ENCODE data around the gene PCBP4. TPM values are rescaled to one million over a fixed set of nuclear protein-coding genes. Genes with fewer than 3 reads are reported as not detected.

The PCBP4 gene
- total RNA-seq, 4 donors from 2014 or later, result 22.4 to 382 (median 63.6) TPM

DNA sequence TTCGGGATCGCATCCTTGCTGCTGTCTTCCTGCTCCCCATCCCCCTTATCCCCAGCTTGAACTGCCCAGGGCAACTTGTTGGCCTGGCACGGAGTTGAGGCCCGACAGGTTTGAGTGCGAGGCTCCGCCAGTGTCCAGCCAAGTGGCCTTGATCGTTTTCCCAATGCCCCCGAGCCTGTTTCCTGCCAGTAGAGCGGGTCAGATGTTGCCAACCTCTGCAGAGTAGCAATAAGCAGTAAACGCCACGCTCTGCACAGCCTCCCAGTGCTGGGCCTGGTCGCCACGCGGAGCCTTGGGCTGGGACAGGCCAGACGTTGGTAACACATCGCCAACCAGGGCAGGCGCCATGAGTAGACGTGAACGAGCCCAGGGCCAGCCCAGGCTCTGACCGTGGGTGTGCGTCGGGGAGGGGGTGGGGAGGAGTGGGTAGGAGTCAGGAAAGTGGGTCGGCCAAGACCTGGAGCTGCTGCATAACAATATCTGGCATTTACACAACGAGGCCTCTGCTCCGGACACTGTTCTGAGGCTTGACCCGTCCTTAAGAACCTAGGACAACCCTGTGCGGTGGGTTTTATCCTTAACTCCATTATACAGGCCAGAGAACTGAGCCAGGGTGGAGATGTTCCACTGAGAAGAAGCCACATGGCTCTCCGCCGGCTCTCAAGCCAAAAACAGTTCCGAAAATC lies 7.2 kb upstream of the PCBP4 start:
- Histone ChIP-seq H3K4me1 (peaks cover 6 to 32% (median 23%) of the 10 kb centered on the region in 4 donors), H3K36me3 (no peaks in the 10 kb centered on the region), H3K4me3 (peak overlapping the region; percentile 59 to 82 (median 62)), H3K9me3 (no peaks in the 10 kb centered on the region), H3K27ac (peak overlapping the region; percentile 95 to 97 (median 96)), H3K27me3 (no peaks in the 10 kb centered on the region)
- DNase-seq, result peak; percentile 46
- TF ChIP-seq, protein P1, sequence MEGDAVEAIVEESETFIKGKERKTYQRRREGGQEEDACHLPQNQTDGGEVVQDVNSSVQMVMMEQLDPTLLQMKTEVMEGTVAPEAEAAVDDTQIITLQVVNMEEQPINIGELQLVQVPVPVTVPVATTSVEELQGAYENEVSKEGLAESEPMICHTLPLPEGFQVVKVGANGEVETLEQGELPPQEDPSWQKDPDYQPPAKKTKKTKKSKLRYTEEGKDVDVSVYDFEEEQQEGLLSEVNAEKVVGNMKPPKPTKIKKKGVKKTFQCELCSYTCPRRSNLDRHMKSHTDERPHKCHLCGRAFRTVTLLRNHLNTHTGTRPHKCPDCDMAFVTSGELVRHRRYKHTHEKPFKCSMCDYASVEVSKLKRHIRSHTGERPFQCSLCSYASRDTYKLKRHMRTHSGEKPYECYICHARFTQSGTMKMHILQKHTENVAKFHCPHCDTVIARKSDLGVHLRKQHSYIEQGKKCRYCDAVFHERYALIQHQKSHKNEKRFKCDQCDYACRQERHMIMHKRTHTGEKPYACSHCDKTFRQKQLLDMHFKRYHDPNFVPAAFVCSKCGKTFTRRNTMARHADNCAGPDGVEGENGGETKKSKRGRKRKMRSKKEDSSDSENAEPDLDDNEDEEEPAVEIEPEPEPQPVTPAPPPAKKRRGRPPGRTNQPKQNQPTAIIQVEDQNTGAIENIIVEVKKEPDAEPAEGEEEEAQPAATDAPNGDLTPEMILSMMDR (IDR thresholded peaks at IDR 0.05), result peak in 3 of 5 experiments; percentile 28 to 48 (median 38)
- no peak for TF ChIP-seq EP300 (IDR thresholded peaks at IDR 0.05; ENCODE audit: low read depth)
- in situ Hi-C loops (cut with MboI; ENCODE audit: low pct_ligation_motif_present in 1 of 4, low pct_unique_long_range_greater_than_20kb in 1 of 4, low sequenced_read_pairs in 3 of 4) (no loop called here), intact Hi-C loops (cut with DNase I; ENCODE audit: low total_unique reads) (no loop called here)
- WGBS, 2 donors (ENCODE audit: low coverage in 1 of 2), result 4 to 5% methylated on average over 5 to 25 of the region's 30 CpGs

DNA sequence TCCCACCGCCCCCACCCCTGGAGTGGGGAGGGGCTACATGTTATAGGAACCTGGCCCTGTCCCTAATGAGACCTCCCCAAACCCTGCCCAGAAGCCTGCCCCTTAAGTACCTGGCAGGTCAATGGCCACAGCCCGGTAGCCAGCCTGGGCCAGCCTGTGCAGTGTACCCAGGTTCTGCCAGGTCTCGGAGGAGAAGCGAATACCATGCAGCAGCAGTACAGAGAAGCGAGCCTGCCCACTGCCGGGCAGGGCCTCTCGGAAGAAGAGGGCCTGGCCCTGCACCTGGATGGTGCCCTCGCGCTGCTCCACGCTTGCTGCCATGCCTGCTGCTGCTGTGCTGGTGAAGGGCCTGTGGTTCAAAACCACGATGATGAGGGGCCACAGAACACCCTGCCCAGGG lies 4.1 kb upstream of the PCBP4 start:
- no peaks in the 10 kb centered on the region for H3K27me3 ChIP-seq
- H3K4me3 ChIP-seq, result no peak overlapping the region
- intact Hi-C loops (cut with DNase I; ENCODE audit: low total_unique reads), result no loop called here
- H3K36me3 ChIP-seq, result no peaks in the 10 kb centered on the region
- TF ChIP-seq EP300 (IDR thresholded peaks at IDR 0.05; ENCODE audit: low read depth), result no peak
- TF ChIP-seq, protein P1 (IDR thresholded peaks at IDR 0.05), result no peak
- TF ChIP-seq POLR2AphosphoS5 (IDR thresholded peaks at IDR 0.05), result no peak
- TF ChIP-seq POLR2A (IDR thresholded peaks at IDR 0.05), result no peak
- H3K27ac ChIP-seq, result no peak overlapping the region
- 78 to 100% methylated on average over 1 to 2 of the region's 11 CpGs for WGBS, 2 donors (ENCODE audit: low coverage in 1 of 2)
- no peak for DNase-seq
- in situ Hi-C loops (cut with MboI; ENCODE audit: low pct_ligation_motif_present in 1 of 4, low pct_unique_long_range_greater_than_20kb in 1 of 4, low sequenced_read_pairs in 3 of 4), result no loop called here
- H3K9me3 ChIP-seq, result no peaks in the 10 kb centered on the region
- H3K4me1 ChIP-seq, result peaks cover 14 to 49% (median 41%) of the 10 kb centered on the region in 4 donors

DNA sequence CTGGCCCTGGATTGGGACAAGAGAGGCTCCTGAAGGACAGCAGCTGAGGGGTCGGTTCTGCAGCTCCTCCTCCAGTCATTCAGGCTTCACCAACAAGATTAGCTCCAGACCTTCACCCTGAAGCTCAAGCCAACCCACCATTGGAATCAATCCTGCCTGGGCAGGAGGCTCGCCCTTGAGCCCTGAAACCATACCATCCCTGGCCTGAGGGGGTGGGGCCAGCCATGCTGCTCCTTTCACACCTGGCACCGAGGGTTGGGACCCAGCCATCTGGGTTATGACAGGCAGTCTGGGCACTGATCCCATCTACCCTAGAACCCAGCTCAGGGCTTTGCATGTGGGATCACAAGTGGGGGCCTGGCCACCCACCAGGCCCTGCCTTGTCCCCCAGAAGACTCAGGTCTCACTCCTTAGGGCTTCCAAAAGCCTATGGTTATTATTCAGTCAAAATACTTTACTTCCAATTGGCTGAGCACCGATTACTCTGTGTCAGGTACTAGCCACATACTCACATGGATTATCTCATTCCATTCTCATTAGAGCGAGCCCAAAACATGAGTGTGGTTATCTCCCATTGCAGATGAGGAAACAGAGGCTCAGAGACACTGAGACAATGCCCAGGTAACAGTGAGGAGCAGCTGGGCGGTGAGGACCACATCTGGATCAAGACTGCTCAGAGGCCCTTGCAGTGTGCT lies 3.5 kb upstream of the PCBP4 start:
- DNase-seq, result peak; percentile 50
- no peaks in the 10 kb centered on the region for H3K9me3 ChIP-seq
- in situ Hi-C loops (cut with MboI; ENCODE audit: low pct_ligation_motif_present in 1 of 4, low pct_unique_long_range_greater_than_20kb in 1 of 4, low sequenced_read_pairs in 3 of 4), result no loop called here
- intact Hi-C loops (cut with DNase I; ENCODE audit: low total_unique reads), result no loop called here
- no peaks in the 10 kb centered on the region for H3K27me3 ChIP-seq
- 63% methylated on average over 6 of the region's 6 CpGs; no CpG with 5 or more reads in 1 of the 2 donors for WGBS, 2 donors (ENCODE audit: low coverage in 1 of 2)
- peaks cover 14 to 52% (median 43%) of the 10 kb centered on the region in 4 donors for H3K4me1 ChIP-seq
- H3K27ac ChIP-seq, result no peak overlapping the region
- TF ChIP-seq EP300 (IDR thresholded peaks at IDR 0.05; ENCODE audit: low read depth) (no peak), POLR2A (IDR thresholded peaks at IDR 0.05) (no peak), POLR2AphosphoS5 (IDR thresholded peaks at IDR 0.05) (no peak)
- TF ChIP-seq, protein P1 (IDR thresholded peaks at IDR 0.05), result no peak
- no peak overlapping the region for H3K4me3 ChIP-seq
- H3K36me3 ChIP-seq, result no peaks in the 10 kb centered on the region

DNA sequence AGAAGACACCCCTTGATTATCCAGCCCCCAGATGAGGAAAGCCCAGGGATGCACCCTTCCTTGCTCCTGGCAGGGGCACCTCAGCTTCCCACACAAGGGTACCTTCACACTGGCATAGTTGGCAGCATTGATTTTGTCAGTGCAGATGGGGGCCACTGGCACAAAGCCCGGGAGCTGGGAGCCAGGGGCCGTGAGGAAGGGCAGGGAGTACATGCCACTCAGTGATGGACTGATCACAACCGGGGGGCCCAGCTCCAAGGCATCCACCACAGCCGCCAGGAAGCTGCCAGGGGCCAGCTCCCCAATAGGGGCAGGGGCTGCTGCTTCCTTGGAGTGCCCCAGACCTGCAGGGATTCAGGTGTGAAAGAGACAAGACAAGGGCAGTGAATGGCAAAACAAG lies 2.6 kb upstream of the PCBP4 start:
- in situ Hi-C loops (cut with MboI; ENCODE audit: low pct_ligation_motif_present in 1 of 4, low pct_unique_long_range_greater_than_20kb in 1 of 4, low sequenced_read_pairs in 3 of 4) (no loop called here), intact Hi-C loops (cut with DNase I; ENCODE audit: low total_unique reads) (no loop called here)
- TF ChIP-seq POLR2A (IDR thresholded peaks at IDR 0.05) (no peak), EP300 (IDR thresholded peaks at IDR 0.05; ENCODE audit: low read depth) (no peak), POLR2AphosphoS5 (IDR thresholded peaks at IDR 0.05) (no peak)
- TF ChIP-seq, protein P1 (IDR thresholded peaks at IDR 0.05), result no peak
- Histone ChIP-seq H3K4me3 (no peak overlapping the region), H3K36me3 (no peaks in the 10 kb centered on the region), H3K27me3 (no peaks in the 10 kb centered on the region), H3K4me1 (peaks cover 14 to 50% (median 38%) of the 10 kb centered on the region in 4 donors), H3K9me3 (no peaks in the 10 kb centered on the region), H3K27ac (no peak overlapping the region)
- DNase-seq, result no peak
- 87% methylated on average over 4 of the region's 4 CpGs; no CpG with 5 or more reads in 1 of the 2 donors for WGBS, 2 donors (ENCODE audit: low coverage in 1 of 2)

Measured in transverse colon (tissue), 4 donors.